HG03378 (cell line): ENCODE data around the gene USP34.
"Not testable (repeated sequence)": the region's sequence is repeated elsewhere in the genome, so short reads cannot be mapped to it uniquely, and the experiment has no call there.

ENCODE experiments used
- ATAC-seq: cut with Tn5 transposase; IDR thresholded peaks from one replicate; pipeline ENCODE4 v1.9.1; 2021; ENCODE audit warnings: mild to moderate bottlenecking, moderate library complexity; ENCODE audit not compliant: unreplicated experiment

Gene USP34, protein sequence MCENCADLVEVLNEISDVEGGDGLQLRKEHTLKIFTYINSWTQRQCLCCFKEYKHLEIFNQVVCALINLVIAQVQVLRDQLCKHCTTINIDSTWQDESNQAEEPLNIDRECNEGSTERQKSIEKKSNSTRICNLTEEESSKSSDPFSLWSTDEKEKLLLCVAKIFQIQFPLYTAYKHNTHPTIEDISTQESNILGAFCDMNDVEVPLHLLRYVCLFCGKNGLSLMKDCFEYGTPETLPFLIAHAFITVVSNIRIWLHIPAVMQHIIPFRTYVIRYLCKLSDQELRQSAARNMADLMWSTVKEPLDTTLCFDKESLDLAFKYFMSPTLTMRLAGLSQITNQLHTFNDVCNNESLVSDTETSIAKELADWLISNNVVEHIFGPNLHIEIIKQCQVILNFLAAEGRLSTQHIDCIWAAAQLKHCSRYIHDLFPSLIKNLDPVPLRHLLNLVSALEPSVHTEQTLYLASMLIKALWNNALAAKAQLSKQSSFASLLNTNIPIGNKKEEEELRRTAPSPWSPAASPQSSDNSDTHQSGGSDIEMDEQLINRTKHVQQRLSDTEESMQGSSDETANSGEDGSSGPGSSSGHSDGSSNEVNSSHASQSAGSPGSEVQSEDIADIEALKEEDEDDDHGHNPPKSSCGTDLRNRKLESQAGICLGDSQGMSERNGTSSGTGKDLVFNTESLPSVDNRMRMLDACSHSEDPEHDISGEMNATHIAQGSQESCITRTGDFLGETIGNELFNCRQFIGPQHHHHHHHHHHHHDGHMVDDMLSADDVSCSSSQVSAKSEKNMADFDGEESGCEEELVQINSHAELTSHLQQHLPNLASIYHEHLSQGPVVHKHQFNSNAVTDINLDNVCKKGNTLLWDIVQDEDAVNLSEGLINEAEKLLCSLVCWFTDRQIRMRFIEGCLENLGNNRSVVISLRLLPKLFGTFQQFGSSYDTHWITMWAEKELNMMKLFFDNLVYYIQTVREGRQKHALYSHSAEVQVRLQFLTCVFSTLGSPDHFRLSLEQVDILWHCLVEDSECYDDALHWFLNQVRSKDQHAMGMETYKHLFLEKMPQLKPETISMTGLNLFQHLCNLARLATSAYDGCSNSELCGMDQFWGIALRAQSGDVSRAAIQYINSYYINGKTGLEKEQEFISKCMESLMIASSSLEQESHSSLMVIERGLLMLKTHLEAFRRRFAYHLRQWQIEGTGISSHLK (N-terminal part only)

GRCh38 chr2:61470965-61471904 lies at the start of gene USP34:
Gene USP34, minus strand, starts transcription at chr2:61471087. Its CDS starts 395 bp downstream, at chr2:61470692.
- peak; percentile 55 for ATAC-seq

GRCh38 chr2:61520261-61520660 lies 49.4 kb upstream of the USP34 start:
- ATAC-seq = no peak

- ATAC-seq = no peak
Observed at GRCh38 chr2:61512768-61513398, 42.0 kb upstream of the USP34 start.

- no peak for ATAC-seq
Observed at GRCh38 chr2:61510674-61511671, 40.1 kb upstream of the USP34 start.

GRCh38 chr2:61504949-61505348 lies 34.1 kb upstream of the USP34 start:
- ATAC-seq = no peak

- ATAC-seq = no peak
Observed at GRCh38 chr2:61499060-61499459, 28.2 kb upstream of the USP34 start.

- no peak for ATAC-seq
Observed at GRCh38 chr2:61493523-61493942, 22.6 kb upstream of the USP34 start.

DNA sequence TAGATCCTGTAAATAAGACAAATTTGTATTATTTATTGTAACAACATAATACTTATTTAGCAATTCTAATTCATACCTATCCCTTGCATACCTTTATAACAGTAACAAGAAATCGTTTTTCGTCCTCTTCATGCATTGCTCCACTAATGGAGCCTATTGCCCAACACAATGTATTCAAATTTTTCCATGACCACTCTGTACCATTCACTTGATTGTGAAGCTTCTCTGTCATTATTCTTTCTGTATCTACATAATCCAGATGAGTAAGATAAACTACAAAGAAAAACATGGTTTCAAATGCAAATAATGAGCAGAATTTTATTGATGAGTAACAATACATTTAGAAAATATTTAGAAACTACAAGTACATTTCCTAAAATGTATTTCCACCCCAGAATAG lies 21.6 kb upstream of the USP34 start:
- ATAC-seq = no peak

DNA sequence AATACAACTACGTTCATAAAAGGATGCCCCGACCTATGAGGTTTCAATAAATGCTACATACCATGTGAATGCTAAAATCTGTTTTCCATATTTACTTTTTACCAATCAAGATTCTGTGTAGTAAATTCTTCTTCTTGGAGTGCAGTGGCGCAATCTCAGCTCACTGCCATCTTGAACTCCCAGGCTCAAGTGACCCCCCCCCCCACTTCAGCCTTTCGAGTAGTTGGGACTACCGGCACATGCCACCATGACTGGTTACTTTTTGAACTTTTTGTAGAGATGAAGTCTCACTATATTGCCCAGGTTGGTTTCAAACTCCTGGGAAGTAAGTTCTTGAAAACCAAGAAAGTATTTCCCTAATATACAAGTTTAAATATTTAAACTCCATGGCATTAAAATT lies 14.4 kb upstream of the USP34 start:
- no peak for ATAC-seq

DNA sequence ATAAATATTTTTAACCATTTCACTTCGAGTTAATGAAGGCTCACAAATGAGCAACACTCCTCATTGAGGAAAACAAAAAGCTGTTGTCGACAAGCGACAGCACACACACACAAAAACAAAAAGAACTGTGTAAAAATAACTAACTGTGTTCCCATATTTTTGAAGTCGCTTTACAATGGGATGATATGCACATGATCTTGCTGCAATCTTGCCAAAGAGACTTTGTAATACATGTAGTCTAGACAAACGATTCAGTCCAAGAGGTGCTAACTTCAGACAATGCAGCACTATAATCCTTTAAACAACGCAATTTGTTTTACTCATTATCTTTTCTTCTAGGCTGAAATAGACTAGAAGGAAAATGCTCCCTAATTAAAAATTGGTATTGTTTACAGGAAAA lies 7.2 kb upstream of the USP34 start:
- no peak for ATAC-seq

GRCh38 chr2:61476929-61477589 lies 6.2 kb upstream of the USP34 start:
- not testable (repeated sequence) for ATAC-seq

- ATAC-seq = peak; percentile 27
Observed at GRCh38 chr2:61471905-61472805, 1.3 kb upstream of the USP34 start.

GRCh38 chr2:61470122-61470951 lies 550 bp downstream of the USP34 start:
- ATAC-seq = no peak

GRCh38 chr2:61469424-61470121 lies 1.3 kb downstream of the USP34 start:
- no peak for ATAC-seq

DNA sequence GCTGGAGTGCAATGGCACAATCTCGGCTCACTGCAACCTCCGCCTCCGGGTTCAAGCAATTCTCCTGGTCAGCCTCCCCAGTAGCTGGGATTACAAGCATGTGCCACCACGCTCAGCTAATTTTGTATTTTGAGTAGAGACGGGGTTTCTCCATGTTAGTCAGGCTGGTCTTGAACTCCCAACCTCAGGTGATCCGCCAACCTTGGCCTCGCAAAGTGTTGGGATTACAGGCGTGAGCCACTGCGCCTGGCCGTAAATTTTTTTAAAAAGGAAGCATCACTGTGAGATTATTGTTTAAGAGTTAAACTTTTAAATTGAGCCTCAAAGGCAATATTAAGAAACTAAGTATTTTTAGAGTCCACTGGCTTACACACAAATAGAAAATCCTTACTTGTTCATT lies 2.7 kb downstream of the USP34 start:
- not testable (repeated sequence) for ATAC-seq
